SH-SY5Y (cell line): ENCODE results near the gene DDX42.

ENCODE experiments used
- GATA2 ChIP-seq: IDR thresholded peaks from 2 replicates; pipeline ENCODE4 v1.6.1; 2011; ENCODE audit warnings: mild to moderate bottlenecking, low read depth, low read length
- GATA3 ChIP-seq: IDR thresholded peaks from 2 replicates; pipeline ENCODE4 v1.6.1; 2011; ENCODE audit warnings: low read depth, mild to moderate bottlenecking, low read length, moderate library complexity

DNA sequence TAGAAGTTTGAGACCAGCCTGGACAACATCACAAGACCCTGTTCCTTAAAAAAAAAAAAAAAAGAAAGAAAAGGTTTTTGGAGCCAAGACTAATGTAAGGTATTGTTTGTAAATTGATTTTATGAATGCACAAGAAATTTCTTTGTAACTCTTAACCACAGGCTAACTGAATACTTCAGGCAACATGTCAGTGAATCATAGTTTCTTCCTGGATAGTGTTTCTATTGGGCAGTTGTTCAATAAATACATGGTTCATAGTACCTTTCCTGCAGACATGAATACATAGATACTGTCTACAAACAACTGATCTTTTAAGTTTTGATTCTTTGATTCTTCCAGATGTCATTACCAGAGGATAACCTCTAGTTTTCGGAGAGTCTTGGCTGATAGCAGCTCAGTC is 11.6 kb downstream of the DDX42 start:
- TF ChIP-seq GATA2, result no peak
- no peak for TF ChIP-seq GATA3
